ENCODE measurements around the gene RAPGEF1. TPM values are rescaled to one million over a fixed set of nuclear protein-coding genes. Genes with fewer than 3 reads are reported as not detected.

Gene RAPGEF1
- total and polyA plus RNA-seq, 9 of the 15 experiments (the other 6 are each of a cell fraction or from before 2014, with no cell fraction given) = 0.06 to 44.1 (median 19.9) TPM

- POLR2A ChIA-PET = interaction anchor here (0.7 to 1.3 kb wide), 3 partner anchors 26 to 197 kb away, joined by 3 to 4 read pairs (median 3); no protein-coding TSS in a partner anchor
- TF ChIP-seq POLR2AphosphoS2 (IDR thresholded peaks at IDR 0.05; ENCODE audit: low read length) (no peak), TBP (optimal IDR thresholded peaks at IDR 0.05; ENCODE audit: low read depth, low read length) (no peak), NCOA6 (IDR thresholded peaks at IDR 0.05) (no peak), HSF4 (CRISPR knock-in tag; IDR thresholded peaks at IDR 0.05; ENCODE audit: borderline replicate concordance) (no peak), FOXO4 (CRISPR knock-in tag; IDR thresholded peaks at IDR 0.05) (no peak), ADNP (tag; IDR thresholded peaks at IDR 0.05) (no peak), GATAD2B (IDR thresholded peaks at IDR 0.05; ENCODE audit: borderline replicate concordance) (no peak), CHAMP1 (IDR thresholded peaks at IDR 0.05) (no peak), FOXA3 (CRISPR knock-in tag; conservative IDR thresholded peaks at IDR 0.05 in 1 of 2, IDR thresholded peaks at IDR 0.05 in 1 of 2) (no peak), ZBTB7A (IDR thresholded peaks at IDR 0.05; ENCODE audit: borderline replicate concordance, control insufficient read depth, low read depth, low read length) (no peak), HNRNPUL1 (IDR thresholded peaks at IDR 0.05; ENCODE audit: low read length) (no peak), EP300 (IDR thresholded peaks at IDR 0.05; ENCODE audit: low read length) (no peak)
- WGBS (ENCODE audit: insufficient coverage, low coverage, missing lambda C conversion rate) = 45% methylated on average over 4 of the region's 4 CpGs
- intact Hi-C loops (cut with micrococcal nuclease) (no loop called here), in situ Hi-C loops (cut with MboI) (no loop called here)
- no peak overlapping the region for H3K4me2 ChIP-seq (ENCODE audit: insufficient read depth, low read length)
- H4K20me1 ChIP-seq (replicated peaks; ENCODE audit: control insufficient read depth, insufficient read depth, low read length) = peaks cover 14% of the 10 kb centered on the region; the same call in 1 of the 2 replicates
- no peak for DNase-seq (ENCODE audit: extremely low read depth in 1 of 4, low spot score in 3 of 4)
- no peak overlapping the region for H3K27ac ChIP-seq (ENCODE audit: extremely low read depth, low read depth, low read length)
- no peak overlapping the region for H2AFZ ChIP-seq (ENCODE audit: low read depth, low read length)
- no TSS peak for BruUV-seq (replicated peaks)
- H3K4me1 ChIP-seq (replicated peaks in 1 of 2; ENCODE audit: control insufficient read depth in 2 of 2, insufficient read depth in 2 of 2, low read length in 2 of 2) = peaks cover 5 to 16% of the 10 kb centered on the region in 2 experiments; a peak in 4 of 5 replicates
- no peaks in the 10 kb centered on the region; the same call in 2 of the 3 replicates for H3K36me3 ChIP-seq (ENCODE audit: control insufficient read depth, insufficient read depth, low read length)
- no peaks in the 10 kb centered on the region for H3K9me3 ChIP-seq (replicated peaks; ENCODE audit: control insufficient read depth, insufficient read depth, low read depth, low read length)
- peaks cover 3% of the 10 kb centered on the region; the same call in 1 of the 3 replicates for H3K79me2 ChIP-seq (ENCODE audit: control insufficient read depth, insufficient read depth, low read length)
- no peaks in the 10 kb centered on the region for H3K27me3 ChIP-seq (ENCODE audit: control insufficient read depth in 2 of 2, insufficient read depth in 2 of 2, low read length in 2 of 2)
- peak; percentile 11 for FAIRE-seq
- no peak for ATAC-seq
- H3K4me3 ChIP-seq = no peak overlapping the region
- no peak overlapping the region for H3K9ac ChIP-seq (ENCODE audit: insufficient read depth in 1 of 2, low read depth in 2 of 2, low read length in 2 of 2)
- CTCF ChIA-PET (ENCODE audit: low intra/inter-chr PET ratio) = no interaction called here
- H3K9me1 ChIP-seq (ENCODE audit: control insufficient read depth, insufficient read depth, low read length) = no peaks in the 10 kb centered on the region
These were observed 73.8 kb downstream of the RAPGEF1 start for GRCh38 chr9:131666029-131666428.
